HepG2 (cell line): Measurements from ENCODE around the gene CCDC18. TPM values are rescaled to one million over a fixed set of nuclear protein-coding genes. Genes with fewer than 3 reads are reported as not detected.

ENCODE experiments used
- AKAP8 ChIP-seq: sonication (generic); formaldehyde crosslinking; IDR thresholded peaks from 2 replicates; pipeline ENCODE4 v1.5.1; 2020; ENCODE audit warnings: mild to moderate bottlenecking, missing genetic modification reagents
- CENPBD1 ChIP-seq: sonication (generic); formaldehyde crosslinking; IDR thresholded peaks from 2 replicates; pipeline ENCODE4 v1.8.0; 2022; ENCODE audit warnings: missing genetic modification reagents, low read depth, mild to moderate bottlenecking, borderline replicate concordance
- FOXP4 ChIP-seq: sonication (generic); formaldehyde crosslinking; IDR thresholded peaks from 2 replicates; pipeline ENCODE4 v1.4.0; 2020; ENCODE audit warnings: missing genetic modification reagents
- HHEX ChIP-seq: IDR thresholded peaks from 2 replicates; pipeline ENCODE4 v1.6.1; 2016; ENCODE audit warnings: control low read depth
- HMG20B ChIP-seq: conservative IDR thresholded peaks from 2 replicates; pipeline ENCODE4 v1.6.1; 2016; ENCODE audit warnings: missing genetic modification reagents, missing compliant biosample characterization
- KAT2B ChIP-seq: fragments of 150-350 bp; IDR thresholded peaks from 2 replicates; pipeline ENCODE4 v1.6.1; 2014; ENCODE audit warnings: low read depth, low read length, borderline replicate concordance
- NCOA1 ChIP-seq: sonication (generic); formaldehyde crosslinking; IDR thresholded peaks from 2 replicates; pipeline ENCODE4 v1.9.0; 2021; ENCODE audit warnings: missing genetic modification reagents
- NFATC3 ChIP-seq: sonication (generic); formaldehyde crosslinking; IDR thresholded peaks from 2 replicates; pipeline ENCODE4 v1.5.1; 2020; ENCODE audit warnings: mild to moderate bottlenecking, missing genetic modification reagents
- NFIB ChIP-seq: sonication (generic); formaldehyde crosslinking; IDR thresholded peaks from 2 replicates; pipeline ENCODE4 v1.9.0; 2021; ENCODE audit warnings: missing genetic modification reagents, mild to moderate bottlenecking, borderline replicate concordance
- PBX2 ChIP-seq: IDR thresholded peaks from 2 replicates; pipeline ENCODE4 v1.6.1; 2016; ENCODE audit warnings: control low read depth
- PLSCR1 ChIP-seq: sonication (generic); formaldehyde crosslinking; IDR thresholded peaks from 2 replicates; pipeline ENCODE4 v1.5.0; 2020; ENCODE audit warnings: missing genetic modification reagents, mild to moderate bottlenecking, borderline replicate concordance
- POLR2A ChIP-seq, 2 experiments: IDR thresholded peaks; 2 replicates each; pipeline ENCODE4 v1.6.1; 2011; ENCODE audit warnings: low read depth in 2 of 2, low read length in 2 of 2, mild to moderate bottlenecking in 1 of 2, moderate library complexity in 1 of 2; ENCODE audit not compliant: insufficient read depth in 1 of 2
- RFXAP ChIP-seq: sonication (generic); formaldehyde crosslinking; IDR thresholded peaks from 2 replicates; pipeline ENCODE4 v1.4.0; 2020; ENCODE audit warnings: missing genetic modification reagents, borderline replicate concordance
- SOX6 ChIP-seq, 2 experiments: fragments of 450-650 bp in 1 of 2; sonication (generic) in 1 of 2; formaldehyde crosslinking in 1 of 2; IDR thresholded peaks; 2 replicates each; pipeline versions ENCODE4 v1.4.0 to v1.6.1; 2017 to 2020; ENCODE audit warnings: antibody characterized with exemption in 1 of 2, mild to moderate bottlenecking in 1 of 2, missing genetic modification reagents in 1 of 2
- SP140L ChIP-seq: sonication (generic); formaldehyde crosslinking; IDR thresholded peaks from 2 replicates; pipeline ENCODE4 v1.4.0; 2020; ENCODE audit warnings: missing genetic modification reagents, borderline replicate concordance
- ZBTB38 ChIP-seq: sonication (generic); formaldehyde crosslinking; IDR thresholded peaks from 2 replicates; pipeline ENCODE4 v1.5.1; 2020; ENCODE audit warnings: mild to moderate bottlenecking, missing genetic modification reagents
- ZNF446 ChIP-seq: sonication (generic); formaldehyde crosslinking; IDR thresholded peaks from 2 replicates; pipeline ENCODE4 v1.5.0; 2020; ENCODE audit warnings: mild to moderate bottlenecking, missing genetic modification reagents
- ZNF75D ChIP-seq: sonication (generic); formaldehyde crosslinking; IDR thresholded peaks from 2 replicates; pipeline ENCODE4 v1.8.1; 2023; ENCODE audit warnings: missing genetic modification reagents, mild to moderate bottlenecking, borderline replicate concordance
- ZNF790 ChIP-seq: sonication (generic); formaldehyde crosslinking; IDR thresholded peaks from 2 replicates; pipeline ENCODE4 v1.8.0; 2022; ENCODE audit warnings: missing genetic modification reagents, mild to moderate bottlenecking, borderline replicate concordance
- ZNF792 ChIP-seq: IDR thresholded peaks from 2 replicates; pipeline ENCODE4 v1.6.1; 2016
- ZNF83 ChIP-seq: sonication (generic); formaldehyde crosslinking; IDR thresholded peaks from 2 replicates; pipeline ENCODE4 v1.4.0; 2020; ENCODE audit warnings: missing genetic modification reagents, mild to moderate bottlenecking, borderline replicate concordance
- ZSCAN9 ChIP-seq: IDR thresholded peaks from 2 replicates; pipeline ENCODE4 v1.6.1; 2016; ENCODE audit warnings: borderline replicate concordance
- polyA plus RNA-seq, 8 experiments: library from polyadenylated mRNA; depleted of rRNA in 3 of 8; stranded (reverse) in 7 of 8; unstranded in 1 of 8; fragments of >200 nt; fragmentation: Illumina TruSeq in 4 of 8; extraction: Trizol in 4 of 8; gene quantifications; 2 replicates each; pipeline versions ENCODE4 v1.2.1 to v1.2.3, GENCODE V29; 2011 to 2016; ENCODE audit warnings: low read depth in 4 of 8, missing spikeins in 1 of 8, mixed read lengths in 1 of 8; ENCODE audit not compliant: insufficient read depth in 1 of 8
- total RNA-seq, 5 experiments: library from RNA; depleted of rRNA; stranded (reverse); fragments of >200 nt; fragmentation: Illumina TruSeq; extraction: Trizol; gene quantifications; 2 replicates each; pipeline ENCODE4 v1.2.3, GENCODE V29; 2016; ENCODE audit warnings: low read depth in 1 of 5

The CCDC18 gene
- total and polyA plus RNA-seq, 2 of the 13 experiments (the other 11 are each of a cell fraction or from before 2014, with no cell fraction given), result 1.9 to 18.4 TPM

GRCh38 chr1:93179886-93180722 lies 420 bp upstream of the CCDC18 start, which contains the start of gene TMED5 (continued):
- no peak for TF ChIP-seq SP140L (CRISPR knock-in tag)
- no peak for TF ChIP-seq HHEX (CRISPR knock-in tag)
- peak; percentile 40; the same call in 1 of the 2 replicates for TF ChIP-seq ZNF792 (CRISPR knock-in tag)
- TF ChIP-seq PLSCR1, result no peak
- no peak for TF ChIP-seq PBX2 (CRISPR knock-in tag)
- peak; percentile 54 for TF ChIP-seq RFXAP (CRISPR knock-in tag)
- 0 out of 2 replicates have a peak, but pooled peaks have one; percentile 31 for TF ChIP-seq AKAP8 (CRISPR knock-in tag)
- TF ChIP-seq HMG20B (CRISPR knock-in tag), result no peak
- TF ChIP-seq SOX6 (IDR thresholded peaks at IDR 0.05), result no peak
- TF ChIP-seq SOX6 (CRISPR knock-in tag; IDR thresholded peaks at IDR 0.05), result peak; percentile 44
- TF ChIP-seq NFIB (CRISPR knock-in tag), result no peak
- TF ChIP-seq ZNF790 (CRISPR knock-in tag), result no peak
- no peak for TF ChIP-seq NFATC3 (CRISPR knock-in tag)
- TF ChIP-seq ZSCAN9 (CRISPR knock-in tag), result peak; percentile 47; the same call in 1 of the 2 replicates
- TF ChIP-seq KAT2B, result no peak
- TF ChIP-seq ZNF75D, result no peak; the same call in 1 of the 2 replicates
- peak; percentile 92; the same call in 1 of the 2 replicates for TF ChIP-seq ZNF83
- no peak for TF ChIP-seq NCOA1
- TF ChIP-seq POLR2A (IDR thresholded peaks at IDR 0.05; ENCODE audit: insufficient read depth in 1 of 2, low read depth in 2 of 2, low read length in 2 of 2), result peak; percentile 79 to 86
- TF ChIP-seq ZNF446 (CRISPR knock-in tag), result peak; percentile 58; the same call in 1 of the 2 replicates
- no peak for TF ChIP-seq CENPBD1 (CRISPR knock-in tag)
- 0 out of 2 replicates have a peak, but pooled peaks have one; percentile 41 for TF ChIP-seq FOXP4
- TF ChIP-seq ZBTB38 (CRISPR knock-in tag), result peak; percentile 14
